Transverse colon (tissue), 4 donors: Measurements from ENCODE around the gene GPS1.

Experiments used
- EP300 ChIP-seq: sonication (generic); formaldehyde crosslinking; IDR thresholded peaks from one replicate; pipeline ENCODE4 v1.6.1; 2017; ENCODE audit warnings: antibody characterized with exemption, low read depth
- POLR2A ChIP-seq: fragments of 450-650 bp; IDR thresholded peaks from one replicate; pipeline ENCODE4 v1.6.1; 2016; ENCODE audit warnings: antibody characterized with exemption, mild to moderate bottlenecking, moderate library complexity
- POLR2AphosphoS5 ChIP-seq, 3 donors: sonication (generic); formaldehyde crosslinking; IDR thresholded peaks; one replicate each; pipeline ENCODE4 v1.6.1; 2016; ENCODE audit warnings: antibody characterized with exemption in 3 of 3
- TF ChIP-seq, protein P1 (sequence below), 5 experiments: fragments of 200-600 bp in 3 of 5; fragments of 450-650 bp in 2 of 5; sonication (generic) in 3 of 5; IDR thresholded peaks; 1 replicate in 2 of 5; 2 replicates in 3 of 5; pipeline ENCODE4 v1.5.1; 2016 to 2017; ENCODE audit warnings: antibody characterized with exemption in 5 of 5, inconsistent platforms in 3 of 5, mild to moderate bottlenecking in 2 of 5, moderate library complexity in 1 of 5

DNA sequence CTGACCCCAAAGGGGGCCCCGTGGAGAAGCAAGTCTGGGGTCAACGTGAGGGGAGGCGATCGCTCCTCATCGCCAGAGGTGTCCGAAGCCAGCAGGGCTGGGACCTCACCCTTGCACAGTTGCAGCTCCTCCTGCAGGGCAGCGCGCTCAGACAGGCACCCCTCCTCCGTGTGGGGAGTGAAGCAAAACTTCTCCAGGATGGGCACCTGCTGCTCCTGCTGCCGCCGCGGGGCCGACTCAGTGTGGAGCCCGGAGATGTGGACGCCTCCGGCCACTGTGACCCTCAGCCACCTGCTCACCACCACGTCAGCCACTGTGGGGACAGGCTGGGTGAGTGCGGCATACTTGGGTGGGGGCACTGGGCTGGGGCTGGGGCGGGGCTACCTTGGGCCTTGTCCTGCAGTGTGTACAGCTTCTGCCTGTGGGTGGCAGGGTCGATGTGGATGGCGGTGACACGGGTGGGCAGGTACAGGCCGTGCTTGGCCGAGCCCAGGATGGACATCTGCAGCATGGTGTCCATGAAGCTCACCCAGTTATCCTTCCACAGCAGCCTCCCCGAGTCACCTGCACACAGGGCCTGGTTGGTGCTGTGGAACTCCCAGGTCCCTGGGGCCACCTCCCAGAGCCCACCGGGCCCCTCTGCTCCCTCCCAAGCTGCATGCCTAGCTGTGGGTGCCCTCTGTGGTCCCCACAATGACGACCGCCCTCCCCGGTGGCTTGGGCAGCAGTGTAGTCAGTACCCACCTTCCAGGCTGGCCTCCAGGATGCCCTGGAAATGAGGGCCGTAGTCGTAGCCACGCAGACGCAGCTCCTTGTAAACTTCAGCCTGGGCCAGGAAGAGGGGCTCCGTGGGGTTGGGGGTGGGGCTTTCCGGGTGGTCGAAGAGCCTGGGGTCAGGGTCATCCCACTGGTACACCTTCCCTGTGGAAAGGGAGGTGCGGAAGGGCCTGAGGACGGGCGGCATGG, 35.5 kb downstream of the GPS1 start:
- TF ChIP-seq, protein P1, sequence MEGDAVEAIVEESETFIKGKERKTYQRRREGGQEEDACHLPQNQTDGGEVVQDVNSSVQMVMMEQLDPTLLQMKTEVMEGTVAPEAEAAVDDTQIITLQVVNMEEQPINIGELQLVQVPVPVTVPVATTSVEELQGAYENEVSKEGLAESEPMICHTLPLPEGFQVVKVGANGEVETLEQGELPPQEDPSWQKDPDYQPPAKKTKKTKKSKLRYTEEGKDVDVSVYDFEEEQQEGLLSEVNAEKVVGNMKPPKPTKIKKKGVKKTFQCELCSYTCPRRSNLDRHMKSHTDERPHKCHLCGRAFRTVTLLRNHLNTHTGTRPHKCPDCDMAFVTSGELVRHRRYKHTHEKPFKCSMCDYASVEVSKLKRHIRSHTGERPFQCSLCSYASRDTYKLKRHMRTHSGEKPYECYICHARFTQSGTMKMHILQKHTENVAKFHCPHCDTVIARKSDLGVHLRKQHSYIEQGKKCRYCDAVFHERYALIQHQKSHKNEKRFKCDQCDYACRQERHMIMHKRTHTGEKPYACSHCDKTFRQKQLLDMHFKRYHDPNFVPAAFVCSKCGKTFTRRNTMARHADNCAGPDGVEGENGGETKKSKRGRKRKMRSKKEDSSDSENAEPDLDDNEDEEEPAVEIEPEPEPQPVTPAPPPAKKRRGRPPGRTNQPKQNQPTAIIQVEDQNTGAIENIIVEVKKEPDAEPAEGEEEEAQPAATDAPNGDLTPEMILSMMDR (IDR thresholded peaks at IDR 0.05) = no peak
- no peak for TF ChIP-seq POLR2AphosphoS5 (IDR thresholded peaks at IDR 0.05)
- no peak for TF ChIP-seq POLR2A
- TF ChIP-seq EP300 = no peak
